Activated naive CD8-positive, alpha-beta T cell treated with anti-CD3 and anti-CD28 coated beads, Interleukin-2, amount 50 U/mL, for 16 hours (primary cell): ENCODE measurements around the gene ATP6V0E1.
"Not testable (repeated sequence)": the region's sequence is repeated elsewhere in the genome, so short reads cannot be mapped to it uniquely, and the experiment has no call there.

Experiments used
- DNase-seq: peaks from one replicate; pipeline ENCODE4 v3.0.0-alpha.2; 2020; ENCODE audit warnings: low read depth, low spot score

Gene ATP6V0E1

GRCh38 chr5:173001229-173001841 lies 17.8 kb downstream of the ATP6V0E1 start:
- DNase-seq: no peak

GRCh38 chr5:173003360-173003759 lies 19.8 kb downstream of the ATP6V0E1 start:
- no peak for DNase-seq

DNA sequence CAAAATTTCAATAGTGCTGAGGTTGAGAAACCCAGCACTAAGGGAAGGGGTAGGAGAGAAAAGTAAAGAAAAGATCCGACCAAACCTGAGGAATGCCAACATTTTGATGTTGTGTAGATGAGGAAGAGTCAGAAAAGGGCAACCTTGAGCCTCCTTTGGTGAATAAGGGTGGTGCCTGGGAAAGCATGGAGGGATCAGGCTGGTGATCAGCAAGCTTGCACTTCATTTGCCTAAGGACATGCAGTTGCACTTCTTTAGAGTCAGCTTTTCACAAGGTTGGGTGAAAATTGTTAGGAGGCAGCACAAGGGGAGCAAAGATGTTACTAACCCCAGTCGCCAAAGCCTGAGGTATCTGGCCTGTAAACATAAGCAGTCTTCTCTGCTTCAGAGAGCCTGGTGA lies 20.4 kb downstream of the ATP6V0E1 start:
- DNase-seq: no peak

- DNase-seq: no peak
These were observed 20.9 kb downstream of the ATP6V0E1 start for GRCh38 chr5:173004447-173004846.

DNA sequence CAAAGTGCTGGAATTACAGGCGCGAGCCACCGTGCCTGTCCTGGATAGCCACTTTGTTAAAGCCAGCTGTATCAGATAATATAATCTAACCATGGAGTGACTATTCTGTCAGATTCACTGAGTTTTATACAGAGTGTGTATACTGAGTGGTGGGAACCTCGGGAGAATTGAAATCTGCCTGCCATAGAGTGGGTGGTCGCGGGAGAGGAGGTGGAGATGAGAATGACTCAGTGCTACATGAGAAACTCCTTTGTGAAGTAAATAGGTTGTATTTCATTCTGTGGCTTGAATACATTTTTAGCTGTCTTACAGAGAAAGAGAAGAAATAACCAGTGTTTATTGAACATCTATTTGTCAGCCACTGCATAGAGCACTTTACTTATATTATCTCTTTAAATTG lies 26.4 kb downstream of the ATP6V0E1 start:
- DNase-seq: no peak

DNA sequence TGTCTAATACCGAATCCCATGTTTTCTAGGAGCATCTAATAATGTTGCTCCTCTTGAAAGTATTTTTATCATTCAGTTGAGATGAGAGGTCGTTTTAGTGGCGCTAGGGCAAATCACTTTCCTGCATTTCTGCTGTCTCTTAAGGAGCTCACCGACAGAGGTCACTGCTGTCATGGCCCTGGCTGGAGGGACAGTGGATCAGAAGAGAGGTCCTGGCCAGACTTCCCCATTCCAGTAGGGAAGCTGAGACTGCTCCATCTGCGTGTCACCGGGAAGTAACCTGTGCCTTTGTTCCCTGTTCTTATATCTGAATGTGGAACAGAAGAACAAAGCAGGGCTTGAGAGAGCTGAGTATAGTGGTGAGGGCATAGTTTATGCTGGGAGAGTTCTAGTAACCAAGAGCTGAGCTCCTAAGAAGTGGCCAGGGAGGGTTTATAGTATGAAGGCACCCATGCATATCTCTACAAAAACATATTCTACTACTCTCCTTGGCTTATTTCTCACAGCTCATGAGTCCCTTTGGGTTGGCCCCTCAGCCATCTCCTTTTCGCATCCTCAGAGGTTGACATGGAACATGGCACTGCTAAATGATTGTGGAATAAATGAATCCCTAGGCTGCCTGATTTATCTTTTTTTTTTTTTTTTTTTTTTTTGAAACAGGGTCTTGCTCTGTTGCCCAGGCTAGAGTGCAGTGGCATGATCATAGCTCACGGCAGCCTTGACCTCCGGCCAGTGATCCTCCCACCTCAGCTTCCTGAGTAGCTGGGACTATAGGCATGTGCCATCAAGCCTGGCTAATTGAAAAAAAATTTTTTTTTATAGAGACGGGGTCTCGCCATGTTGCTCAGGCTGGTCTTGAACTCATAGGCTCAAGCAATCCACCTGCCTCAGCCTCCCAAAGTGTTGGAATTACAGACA lies 27.2 kb downstream of the ATP6V0E1 start:
- DNase-seq: no peak

DNA sequence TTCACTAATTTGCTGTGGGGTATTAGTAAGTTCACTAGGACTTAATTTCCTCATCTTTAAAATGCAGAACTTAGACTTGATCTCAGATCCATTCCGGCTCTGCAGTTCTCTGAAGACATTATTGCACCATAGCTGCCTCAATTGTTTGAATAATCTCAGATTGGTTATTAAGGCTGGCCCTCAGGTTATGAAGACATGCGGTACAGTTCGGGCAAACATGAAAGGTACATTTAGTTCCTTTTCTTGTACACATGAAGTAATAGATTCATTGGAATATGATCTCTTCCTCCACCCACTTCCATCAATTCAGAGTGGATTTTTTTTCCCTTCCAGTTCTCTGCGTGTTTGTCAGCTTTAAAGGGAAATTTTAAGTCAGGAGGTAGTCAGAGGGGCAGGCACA lies 28.0 kb downstream of the ATP6V0E1 start:
- DNase-seq: no peak

- DNase-seq: no peak
These were observed 29.3 kb downstream of the ATP6V0E1 start for GRCh38 chr5:173012882-173013281.

GRCh38 chr5:173014671-173015070 lies 31.1 kb downstream of the ATP6V0E1 start:
- no peak for DNase-seq

DNA sequence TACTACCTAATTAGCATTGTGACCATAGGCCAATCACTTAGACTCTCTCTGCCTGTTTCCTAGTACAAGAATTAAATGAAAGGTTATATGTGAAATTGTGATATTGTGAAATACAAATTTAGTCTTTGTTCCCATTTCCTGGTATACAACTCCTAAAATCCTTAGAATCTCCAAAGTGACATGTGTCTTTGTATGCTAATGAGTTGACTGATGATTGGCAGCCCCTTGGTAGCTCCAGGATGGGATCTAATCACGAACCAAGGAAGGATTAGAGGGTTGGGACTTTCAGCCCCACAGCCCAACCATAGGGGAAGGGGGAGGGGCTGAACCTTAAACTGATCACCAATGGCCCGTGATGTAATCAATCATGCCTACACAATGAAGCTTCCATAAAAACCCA lies 31.6 kb downstream of the ATP6V0E1 start:
- no peak for DNase-seq

DNA sequence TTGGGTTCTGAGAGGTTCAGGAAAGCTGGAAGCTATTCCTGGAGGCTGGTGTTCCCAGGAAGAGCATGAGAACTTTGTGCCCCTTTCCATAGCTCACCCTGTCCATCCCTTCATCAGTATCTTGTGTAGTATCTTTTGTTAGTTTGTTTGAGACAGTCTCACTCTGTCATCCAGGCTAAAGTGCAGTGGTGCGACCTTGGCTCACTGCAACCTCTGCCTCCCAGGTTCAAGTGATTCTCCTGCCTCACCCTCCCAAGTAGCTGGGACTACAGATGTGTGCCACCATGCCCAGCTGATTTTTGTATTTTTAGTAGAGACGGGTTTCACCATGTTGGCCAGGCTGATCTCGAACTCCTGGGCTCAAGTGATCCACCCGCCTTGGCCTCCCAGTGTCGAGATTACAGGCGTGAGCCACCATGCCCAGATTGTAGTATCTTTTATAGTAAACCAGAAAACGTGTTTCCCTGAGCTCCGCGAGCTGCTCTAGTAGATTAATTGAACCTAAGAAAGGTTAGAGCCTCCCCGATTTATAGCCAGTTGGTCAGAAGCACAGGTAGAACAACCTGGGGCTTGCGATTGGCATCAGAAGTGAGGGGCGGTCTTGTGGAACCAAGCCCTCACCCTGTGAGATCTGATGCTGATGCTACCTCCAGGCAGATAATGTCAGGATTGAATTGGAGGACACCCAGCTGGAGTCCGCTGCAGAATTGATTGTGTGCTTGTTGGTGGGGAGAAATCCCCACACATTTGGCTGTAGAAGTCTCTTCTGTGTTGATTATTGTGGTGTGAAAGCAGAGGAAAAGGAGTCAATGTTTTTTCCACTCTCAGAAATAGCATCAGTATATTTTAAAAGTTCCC lies 32.3 kb downstream of the ATP6V0E1 start:
- DNase-seq: no peak

GRCh38 chr5:173016598-173017046 lies 33.1 kb downstream of the ATP6V0E1 start:
- DNase-seq: no peak

- DNase-seq: not testable (repeated sequence)
These were observed 33.5 kb downstream of the ATP6V0E1 start for GRCh38 chr5:173017087-173017486.

- DNase-seq: no peak
These were observed 34.8 kb downstream of the ATP6V0E1 start for GRCh38 chr5:173018358-173018757.

DNA sequence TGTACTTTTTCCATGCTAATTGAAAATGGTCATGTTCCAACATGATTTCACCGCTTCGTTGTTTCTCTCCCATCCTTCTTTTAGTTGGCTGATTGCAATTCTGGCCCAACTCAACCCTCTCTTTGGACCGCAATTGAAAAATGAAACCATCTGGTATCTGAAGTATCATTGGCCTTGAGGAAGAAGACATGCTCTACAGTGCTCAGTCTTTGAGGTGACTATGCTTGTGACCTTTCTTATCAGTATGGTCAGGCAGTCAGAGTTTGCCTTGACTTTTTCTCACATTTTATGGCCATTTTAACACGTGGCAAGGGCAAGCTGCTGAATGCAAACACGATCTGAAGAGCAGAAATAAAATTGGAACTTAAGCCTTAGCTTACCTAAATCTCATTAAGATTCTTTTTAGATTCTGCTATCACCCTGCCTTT lies 36.6 kb downstream of the ATP6V0E1 start:
- DNase-seq: no peak

DNA sequence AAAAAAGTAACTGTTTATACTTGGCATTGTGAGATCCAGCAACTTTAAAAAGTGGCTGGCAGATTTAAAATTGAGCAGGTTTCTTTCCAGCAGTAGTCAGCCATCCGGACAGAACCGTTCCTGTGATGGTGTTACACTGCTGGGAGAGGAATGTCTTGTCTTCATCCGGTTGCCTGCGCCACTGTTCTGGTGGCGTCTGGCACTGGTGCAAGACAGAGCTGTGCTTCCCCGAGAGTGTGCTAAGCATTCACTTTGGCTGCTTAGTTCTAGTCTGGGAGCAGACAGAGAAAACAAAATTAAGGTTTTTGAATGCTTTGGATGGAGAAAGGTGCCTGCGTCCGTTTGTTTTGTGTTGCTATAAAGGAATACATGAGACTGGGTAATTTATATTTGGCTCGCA lies 37.1 kb downstream of the ATP6V0E1 start:
- DNase-seq: no peak

DNA sequence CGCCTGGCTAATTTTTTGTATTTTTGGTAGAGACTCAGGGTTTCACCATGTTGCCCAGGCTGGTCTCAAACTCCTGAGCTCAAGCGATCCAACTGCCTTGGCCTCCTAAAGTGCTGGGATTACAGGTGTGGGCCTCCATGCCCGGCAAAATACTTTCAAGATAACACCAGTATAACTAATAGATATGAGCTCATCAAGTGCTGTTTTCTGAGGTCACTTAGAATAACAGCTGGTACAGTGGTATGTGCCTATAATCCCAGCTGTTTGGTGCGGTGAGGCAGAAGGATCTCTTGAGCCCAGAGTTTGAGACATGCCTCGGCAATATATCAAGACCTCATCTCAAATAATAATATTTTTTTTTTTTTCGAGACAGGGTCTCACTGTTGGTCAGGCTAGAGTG lies 42.1 kb downstream of the ATP6V0E1 start:
- no peak for DNase-seq

- DNase-seq: no peak
These were observed 44.3 kb downstream of the ATP6V0E1 start for GRCh38 chr5:173027905-173028304.

DNA sequence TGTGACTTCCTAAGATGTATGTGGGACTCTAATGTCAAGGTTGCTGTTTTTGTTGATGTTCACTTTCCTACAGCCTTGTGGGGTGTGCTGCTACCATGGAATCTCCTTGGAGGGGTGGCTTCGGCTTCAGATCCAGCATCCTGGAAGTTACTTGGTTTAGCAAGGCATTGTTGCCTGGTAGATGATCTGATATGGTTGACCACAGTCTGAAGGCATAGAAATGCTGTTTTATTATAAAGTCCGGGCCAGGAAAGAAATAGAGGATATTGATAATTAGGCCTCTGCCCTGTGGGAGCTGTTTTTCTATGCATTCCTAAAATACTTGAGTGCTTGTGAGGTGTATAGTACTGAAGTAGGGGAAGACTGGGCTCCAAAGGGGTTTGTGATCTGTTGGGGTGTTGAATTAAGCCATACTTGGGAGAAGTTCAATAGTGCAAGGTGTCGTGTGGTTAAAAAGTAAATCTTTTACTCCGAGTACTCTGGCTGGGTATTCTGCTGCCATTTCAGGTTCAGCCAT lies 45.3 kb downstream of the ATP6V0E1 start:
- DNase-seq: no peak

- DNase-seq: no peak
These were observed 45.9 kb downstream of the ATP6V0E1 start for GRCh38 chr5:173029499-173029921.

DNA sequence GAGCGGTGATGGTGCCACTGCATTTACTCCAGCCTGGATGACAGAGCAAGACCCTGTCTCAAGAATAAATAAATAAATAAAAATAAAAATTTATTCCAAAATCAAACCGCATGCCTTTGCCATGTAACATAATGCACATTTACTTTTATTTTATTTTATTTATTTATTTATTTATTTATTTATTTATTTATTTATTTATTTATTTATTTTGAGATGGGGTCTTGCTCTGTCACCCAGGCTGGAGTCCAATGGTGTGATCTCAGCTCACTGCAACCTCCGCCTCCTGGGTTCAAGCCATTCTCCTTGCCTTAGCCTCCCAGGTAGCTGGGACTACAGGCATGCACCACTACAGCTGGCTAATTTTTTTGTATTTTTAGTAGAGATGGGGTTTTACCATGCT lies 48.5 kb downstream of the ATP6V0E1 start:
- DNase-seq: not testable (repeated sequence)

DNA sequence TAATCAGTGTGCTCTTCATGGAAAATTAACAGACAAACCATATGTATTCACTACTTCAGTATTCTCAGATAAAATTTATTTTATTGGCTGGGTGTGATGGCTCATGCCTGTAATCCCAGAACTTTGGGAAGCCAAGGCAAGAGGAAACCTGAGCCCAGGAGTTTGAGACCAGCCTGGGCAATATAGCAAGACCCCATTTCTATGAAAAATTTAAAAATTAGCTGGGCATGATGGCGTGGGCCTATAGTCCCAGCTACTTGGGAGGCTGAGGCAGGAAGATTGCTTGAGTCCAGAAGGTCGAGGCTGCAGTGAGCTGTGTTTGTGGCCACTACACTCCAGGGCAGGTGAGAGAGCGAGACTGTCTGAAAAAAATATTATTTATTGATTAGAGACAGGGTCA lies 49.2 kb downstream of the ATP6V0E1 start:
- no peak for DNase-seq
